ENCODE measurements around the gene LIN9. TPM values are rescaled to one million over a fixed set of nuclear protein-coding genes. Genes with fewer than 3 reads are reported as not detected.
A peak's percentile ranks its signal among the peaks of the same experiment; 100 is the strongest.

Gene LIN9, protein sequence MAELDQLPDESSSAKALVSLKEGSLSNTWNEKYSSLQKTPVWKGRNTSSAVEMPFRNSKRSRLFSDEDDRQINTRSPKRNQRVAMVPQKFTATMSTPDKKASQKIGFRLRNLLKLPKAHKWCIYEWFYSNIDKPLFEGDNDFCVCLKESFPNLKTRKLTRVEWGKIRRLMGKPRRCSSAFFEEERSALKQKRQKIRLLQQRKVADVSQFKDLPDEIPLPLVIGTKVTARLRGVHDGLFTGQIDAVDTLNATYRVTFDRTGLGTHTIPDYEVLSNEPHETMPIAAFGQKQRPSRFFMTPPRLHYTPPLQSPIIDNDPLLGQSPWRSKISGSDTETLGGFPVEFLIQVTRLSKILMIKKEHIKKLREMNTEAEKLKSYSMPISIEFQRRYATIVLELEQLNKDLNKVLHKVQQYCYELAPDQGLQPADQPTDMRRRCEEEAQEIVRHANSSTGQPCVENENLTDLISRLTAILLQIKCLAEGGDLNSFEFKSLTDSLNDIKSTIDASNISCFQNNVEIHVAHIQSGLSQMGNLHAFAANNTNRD
- 1 to 10 TPM; 8.3 to 9.6 TPM for total RNA-seq
- 1 to 10 TPM; 6.2 to 6.9 TPM for polyA plus RNA-seq (ENCODE audit: insufficient read length in 2 of 2)
- long read RNA-seq, donor 1, partial matches to known transcripts, result 0 of 4 reads
- long read RNA-seq, donor 1, other reads (novel, unspliced or antisense), result 0 of 4 reads
- long read RNA-seq, donor 2, partial matches to known transcripts, result 0 of 1 reads
- long read RNA-seq, donor 2, other reads (novel, unspliced or antisense), result 0 of 1 reads
- long read RNA-seq, donor 3, result 0 reads
- long read RNA-seq, donor 4, partial matches to known transcripts, result 0 of 6 reads
- long read RNA-seq, donor 4, other reads (novel, unspliced or antisense), result 0 of 6 reads

DNA sequence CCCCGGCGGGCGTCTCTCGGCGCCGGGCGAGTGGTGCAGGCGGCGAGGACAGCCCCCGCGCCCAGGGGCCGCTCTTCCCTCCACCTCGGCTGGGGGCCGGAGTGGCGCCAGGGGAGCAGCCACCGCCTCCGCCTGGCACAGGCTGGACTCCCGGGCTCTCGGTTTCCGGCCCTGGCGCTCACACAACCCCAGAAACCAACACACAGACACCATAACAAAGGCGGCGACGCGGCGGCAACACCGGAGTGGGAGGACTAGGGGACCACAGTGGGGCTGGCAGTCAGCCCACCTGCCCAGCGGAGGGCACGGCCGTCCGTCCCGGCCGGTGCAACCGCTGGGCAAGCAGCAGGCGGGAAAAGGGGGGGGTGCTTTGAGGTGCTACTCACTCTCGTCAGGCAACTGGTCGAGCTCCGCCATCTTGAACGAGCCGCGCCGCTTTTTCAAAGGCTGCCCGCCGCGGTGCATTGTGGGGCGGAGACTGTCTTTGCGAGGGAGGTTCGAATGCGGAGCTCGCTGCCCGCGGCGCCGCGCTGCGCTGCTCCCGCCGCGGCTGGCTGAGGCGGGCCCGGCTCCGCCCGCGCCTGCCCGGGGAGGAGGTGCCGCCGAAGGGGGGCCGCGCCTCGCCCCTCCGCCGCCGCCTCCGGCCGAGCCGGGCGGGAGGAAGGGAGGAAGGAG lies at the start of gene LIN9:
TSS of gene LIN9 (minus strand) at position 442 of the 675 bp plus-strand sequence. CDS start at position 417, 25 bp downstream.
- Histone ChIP-seq H3K27me3 (ENCODE audit: control insufficient read depth, insufficient read depth, low read length) (no peaks in the 10 kb centered on the region), H3K9me3 (ENCODE audit: control insufficient read depth, insufficient read depth, low read length) (no peaks in the 10 kb centered on the region), H3K36me3 (ENCODE audit: control insufficient read depth, insufficient read depth, low read length) (peaks cover 3% of the 10 kb centered on the region), H3K4me1 (ENCODE audit: control insufficient read depth, insufficient read depth, low read length) (peaks cover 6% of the 10 kb centered on the region), H3K4me3 (ENCODE audit: low read depth, low read length) (peak within 1 kb of the TSS; percentile 93), H3K27ac (ENCODE audit: low read depth, low read length) (peak within 1 kb of the TSS; percentile 79)
- WGBS (ENCODE audit: insufficient coverage), result 0% methylated on average over 76 of the region's 77 CpGs
- DNase-seq (ENCODE audit: low read depth in 4 of 6, low spot score in 6 of 6), result peak; percentile 68 to 97 (median 86)

DNA sequence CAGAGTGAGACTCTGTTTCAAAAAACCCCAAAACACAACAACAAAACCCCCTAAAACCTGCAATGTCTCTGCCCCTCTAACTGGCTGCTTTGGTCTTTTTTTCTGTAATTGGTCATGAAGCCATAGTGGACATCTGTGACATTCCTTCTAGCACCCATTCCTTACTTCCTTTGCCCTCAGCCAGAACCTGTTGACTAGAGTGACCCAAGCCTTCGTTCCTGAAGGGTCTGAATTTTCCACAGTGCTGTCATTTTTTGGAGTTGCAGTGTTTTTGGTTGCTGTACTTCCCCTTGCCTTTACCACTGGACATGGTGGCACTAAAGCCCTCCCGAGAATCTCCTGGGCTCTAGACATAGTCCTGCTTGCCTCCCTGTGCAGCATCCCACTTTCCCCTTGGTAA lies 48.5 kb upstream of the LIN9 start:
- Histone ChIP-seq H3K27me3 (ENCODE audit: control insufficient read depth, insufficient read depth, low read length) (no peaks in the 10 kb centered on the region), H3K4me3 (ENCODE audit: low read depth, low read length) (no peak overlapping the region), H3K27ac (ENCODE audit: low read depth, low read length) (no peak overlapping the region), H3K36me3 (ENCODE audit: control insufficient read depth, insufficient read depth, low read length) (peaks cover 34% of the 10 kb centered on the region), H3K4me1 (ENCODE audit: control insufficient read depth, insufficient read depth, low read length) (peaks cover 11% of the 10 kb centered on the region), H3K9me3 (ENCODE audit: control insufficient read depth, insufficient read depth, low read length) (no peaks in the 10 kb centered on the region)
- no CpG with 5 or more reads among the region's 2 CpGs for WGBS (ENCODE audit: insufficient coverage)
- no peak for DNase-seq (ENCODE audit: low read depth in 4 of 6, low spot score in 6 of 6)

DNA sequence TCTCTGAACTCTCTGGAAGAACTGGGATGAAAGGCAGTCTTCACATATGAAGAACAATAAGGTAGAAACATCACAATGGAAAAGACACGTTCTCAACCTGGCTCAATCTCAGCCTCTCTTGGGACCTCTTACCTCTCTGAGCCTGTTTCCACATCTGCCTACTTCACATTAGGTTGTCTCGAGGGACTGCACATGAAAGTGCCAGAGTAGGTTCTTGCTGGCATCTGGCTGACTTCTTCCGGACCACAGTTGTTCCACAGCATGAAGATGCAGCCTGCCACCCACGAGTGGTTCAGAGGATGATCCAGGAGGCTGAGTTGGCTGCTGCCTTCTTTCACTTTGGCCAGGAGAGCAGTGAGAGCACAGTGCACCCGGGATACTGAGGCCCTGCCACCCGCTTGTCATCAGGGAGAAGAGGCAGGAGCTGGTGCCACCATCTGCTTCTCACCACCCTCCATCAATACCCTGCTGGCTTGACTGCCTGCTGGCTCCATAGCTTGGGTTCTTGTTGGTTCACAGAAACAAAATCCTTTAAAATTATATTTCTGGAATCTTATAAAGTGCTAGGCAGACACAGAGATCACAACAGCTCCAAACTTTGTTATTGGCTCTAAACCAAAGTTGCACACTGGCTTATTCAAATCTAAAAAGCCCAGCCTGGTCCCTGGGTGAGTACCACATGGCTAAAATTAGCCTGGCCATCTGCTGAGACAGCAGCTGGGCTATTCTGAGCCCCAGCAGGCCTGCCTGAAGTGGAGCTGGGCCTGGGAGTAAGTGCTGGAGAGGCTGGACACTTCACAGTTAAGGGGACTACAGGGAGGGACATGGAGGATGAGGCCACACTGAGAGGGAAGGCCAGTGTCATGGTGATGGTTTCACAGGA lies 46.9 kb upstream of the LIN9 start:
- peaks cover 20% of the 10 kb centered on the region for H3K36me3 ChIP-seq (ENCODE audit: control insufficient read depth, insufficient read depth, low read length)
- peaks cover 11% of the 10 kb centered on the region for H3K4me1 ChIP-seq (ENCODE audit: control insufficient read depth, insufficient read depth, low read length)
- WGBS (ENCODE audit: insufficient coverage), result 79% methylated on average over 6 of the region's 6 CpGs
- no peaks in the 10 kb centered on the region for H3K27me3 ChIP-seq (ENCODE audit: control insufficient read depth, insufficient read depth, low read length)
- no peak overlapping the region for H3K27ac ChIP-seq (ENCODE audit: low read depth, low read length)
- no peaks in the 10 kb centered on the region for H3K9me3 ChIP-seq (ENCODE audit: control insufficient read depth, insufficient read depth, low read length)
- no peak overlapping the region for H3K4me3 ChIP-seq (ENCODE audit: low read depth, low read length)
- DNase-seq (ENCODE audit: low read depth in 4 of 6, low spot score in 6 of 6), result peak in 2 of 6 donors; percentile 43 to 85

DNA sequence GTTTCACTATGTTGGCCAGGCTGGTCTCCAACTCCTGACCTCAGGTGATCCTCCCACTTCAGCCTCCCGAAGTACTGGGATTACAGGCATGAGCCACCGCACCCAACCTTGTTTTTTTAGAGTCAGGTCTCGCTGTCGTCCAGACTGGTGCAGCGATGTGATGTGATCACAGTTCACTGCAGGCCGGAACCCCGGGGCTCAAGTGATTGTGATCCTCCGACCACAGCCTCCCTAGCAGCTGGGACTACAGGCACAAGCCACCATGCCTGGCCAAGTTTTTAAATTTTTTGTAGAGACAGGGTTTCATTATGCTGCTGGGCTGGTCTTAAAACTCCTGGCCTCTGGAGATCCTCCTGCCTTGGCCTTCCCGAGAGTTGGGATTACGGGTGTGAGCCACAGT lies 46.1 kb upstream of the LIN9 start:
- Histone ChIP-seq H3K4me3 (ENCODE audit: low read depth, low read length) (no peak overlapping the region), H3K4me1 (ENCODE audit: control insufficient read depth, insufficient read depth, low read length) (peaks cover 18% of the 10 kb centered on the region), H3K36me3 (ENCODE audit: control insufficient read depth, insufficient read depth, low read length) (peaks cover 18% of the 10 kb centered on the region), H3K27ac (ENCODE audit: low read depth, low read length) (no peak overlapping the region), H3K9me3 (ENCODE audit: control insufficient read depth, insufficient read depth, low read length) (no peaks in the 10 kb centered on the region), H3K27me3 (ENCODE audit: control insufficient read depth, insufficient read depth, low read length) (no peaks in the 10 kb centered on the region)
- WGBS (ENCODE audit: insufficient coverage), result 94% methylated on average over 10 of the region's 10 CpGs
- no peak for DNase-seq (ENCODE audit: low read depth in 4 of 6, low spot score in 6 of 6)

DNA sequence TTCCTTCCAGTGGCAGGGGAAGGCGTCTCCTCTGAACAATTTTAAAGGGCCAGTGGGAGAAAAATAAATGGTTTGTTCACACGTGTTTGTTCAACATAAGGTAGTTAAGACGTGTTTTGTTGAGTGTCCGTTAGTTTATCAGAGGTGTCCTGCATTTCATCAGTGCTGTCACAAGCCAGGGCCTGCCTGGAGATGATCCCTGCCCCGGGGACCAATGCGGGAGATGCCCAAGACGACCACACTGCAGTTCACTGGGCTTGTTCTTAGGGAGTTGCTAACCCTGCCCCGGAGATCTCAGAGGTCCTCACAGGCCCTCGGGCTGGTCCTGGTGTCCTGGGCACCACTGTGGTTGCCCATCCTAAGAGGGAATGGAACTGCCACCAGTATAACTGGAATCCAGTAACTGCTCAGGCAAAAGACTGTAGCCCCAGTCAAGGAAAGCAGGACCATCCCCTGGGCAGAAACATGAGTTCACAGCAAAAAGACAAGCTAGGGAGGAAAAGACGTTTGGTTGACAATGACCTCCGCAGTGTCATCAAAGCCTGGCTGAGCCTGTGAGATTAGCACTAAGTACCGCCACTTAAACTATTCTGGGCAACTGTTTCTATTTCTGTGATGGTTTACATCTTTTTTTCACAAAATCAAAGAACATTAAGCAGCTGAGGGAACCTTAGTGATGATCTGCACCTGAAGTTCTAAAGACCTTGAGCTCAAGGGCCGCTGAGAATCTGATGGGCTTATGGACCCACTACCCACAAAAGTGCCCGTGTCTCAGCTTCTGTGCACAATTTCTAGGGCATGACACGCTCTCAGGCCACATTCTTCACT lies 44.9 kb upstream of the LIN9 start:
- no peak overlapping the region for H3K27ac ChIP-seq (ENCODE audit: low read depth, low read length)
- DNase-seq (ENCODE audit: low read depth in 4 of 6, low spot score in 6 of 6), result no peak
- H3K4me1 ChIP-seq (ENCODE audit: control insufficient read depth, insufficient read depth, low read length), result peaks cover 25% of the 10 kb centered on the region
- no peaks in the 10 kb centered on the region for H3K27me3 ChIP-seq (ENCODE audit: control insufficient read depth, insufficient read depth, low read length)
- WGBS (ENCODE audit: insufficient coverage), result 82% methylated on average over 14 of the region's 15 CpGs
- H3K4me3 ChIP-seq (ENCODE audit: low read depth, low read length), result no peak overlapping the region
- peaks cover 8% of the 10 kb centered on the region for H3K36me3 ChIP-seq (ENCODE audit: control insufficient read depth, insufficient read depth, low read length)
- no peaks in the 10 kb centered on the region for H3K9me3 ChIP-seq (ENCODE audit: control insufficient read depth, insufficient read depth, low read length)

DNA sequence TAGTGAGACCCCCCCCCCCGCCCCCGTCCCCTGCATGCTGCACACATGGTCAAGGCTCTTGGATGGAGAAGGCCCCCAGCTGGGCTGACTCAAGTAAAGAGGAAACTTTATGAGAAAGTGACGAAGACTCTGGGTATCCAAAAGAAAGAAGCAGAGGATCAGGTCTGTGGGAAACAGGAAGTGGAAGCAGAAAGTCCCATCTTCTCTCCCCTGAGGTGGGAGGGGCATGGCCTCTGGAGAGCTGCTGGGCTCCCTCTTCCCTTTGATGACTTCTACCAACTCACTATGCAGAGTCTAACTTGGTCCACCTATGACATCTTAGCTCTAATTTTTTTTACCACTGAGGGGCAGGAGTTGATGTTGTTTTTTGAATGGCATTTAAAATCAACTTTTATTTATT lies 42.7 kb upstream of the LIN9 start:
- Histone ChIP-seq H3K36me3 (ENCODE audit: control insufficient read depth, insufficient read depth, low read length) (peaks cover 2% of the 10 kb centered on the region), H3K27me3 (ENCODE audit: control insufficient read depth, insufficient read depth, low read length) (no peaks in the 10 kb centered on the region), H3K4me3 (ENCODE audit: low read depth, low read length) (no peak overlapping the region), H3K27ac (ENCODE audit: low read depth, low read length) (no peak overlapping the region), H3K4me1 (ENCODE audit: control insufficient read depth, insufficient read depth, low read length) (peaks cover 27% of the 10 kb centered on the region), H3K9me3 (ENCODE audit: control insufficient read depth, insufficient read depth, low read length) (no peaks in the 10 kb centered on the region)
- 100% methylated on average over 2 of the region's 3 CpGs for WGBS (ENCODE audit: insufficient coverage)
- no peak for DNase-seq (ENCODE audit: low read depth in 4 of 6, low spot score in 6 of 6)

DNA sequence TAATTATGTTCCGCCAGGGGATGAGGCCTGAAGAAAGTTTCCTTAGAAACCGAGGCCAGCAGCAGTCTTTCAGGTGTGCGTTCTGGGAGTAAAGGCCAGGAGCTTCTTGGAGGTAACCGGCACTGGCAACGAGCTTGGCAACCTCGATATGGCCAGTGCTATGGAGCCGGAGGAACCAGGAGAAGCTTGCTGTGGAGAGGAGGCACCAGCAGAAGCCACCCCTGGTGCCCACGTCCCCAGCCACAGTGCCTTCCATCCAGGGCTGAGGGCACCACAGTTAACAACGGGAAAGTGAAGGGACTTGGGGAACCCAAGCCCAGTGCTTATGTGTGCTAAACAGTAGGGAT lies 41.5 kb upstream of the LIN9 start:
- H3K4me3 ChIP-seq (ENCODE audit: low read depth, low read length), result no peak overlapping the region
- H3K36me3 ChIP-seq (ENCODE audit: control insufficient read depth, insufficient read depth, low read length), result no peaks in the 10 kb centered on the region
- H3K4me1 ChIP-seq (ENCODE audit: control insufficient read depth, insufficient read depth, low read length), result peaks cover 24% of the 10 kb centered on the region
- no peak overlapping the region for H3K27ac ChIP-seq (ENCODE audit: low read depth, low read length)
- no peaks in the 10 kb centered on the region for H3K27me3 ChIP-seq (ENCODE audit: control insufficient read depth, insufficient read depth, low read length)
- DNase-seq (ENCODE audit: low read depth in 4 of 6, low spot score in 6 of 6), result no peak
- 40% methylated on average over 9 of the region's 9 CpGs for WGBS (ENCODE audit: insufficient coverage)
- no peaks in the 10 kb centered on the region for H3K9me3 ChIP-seq (ENCODE audit: control insufficient read depth, insufficient read depth, low read length)

DNA sequence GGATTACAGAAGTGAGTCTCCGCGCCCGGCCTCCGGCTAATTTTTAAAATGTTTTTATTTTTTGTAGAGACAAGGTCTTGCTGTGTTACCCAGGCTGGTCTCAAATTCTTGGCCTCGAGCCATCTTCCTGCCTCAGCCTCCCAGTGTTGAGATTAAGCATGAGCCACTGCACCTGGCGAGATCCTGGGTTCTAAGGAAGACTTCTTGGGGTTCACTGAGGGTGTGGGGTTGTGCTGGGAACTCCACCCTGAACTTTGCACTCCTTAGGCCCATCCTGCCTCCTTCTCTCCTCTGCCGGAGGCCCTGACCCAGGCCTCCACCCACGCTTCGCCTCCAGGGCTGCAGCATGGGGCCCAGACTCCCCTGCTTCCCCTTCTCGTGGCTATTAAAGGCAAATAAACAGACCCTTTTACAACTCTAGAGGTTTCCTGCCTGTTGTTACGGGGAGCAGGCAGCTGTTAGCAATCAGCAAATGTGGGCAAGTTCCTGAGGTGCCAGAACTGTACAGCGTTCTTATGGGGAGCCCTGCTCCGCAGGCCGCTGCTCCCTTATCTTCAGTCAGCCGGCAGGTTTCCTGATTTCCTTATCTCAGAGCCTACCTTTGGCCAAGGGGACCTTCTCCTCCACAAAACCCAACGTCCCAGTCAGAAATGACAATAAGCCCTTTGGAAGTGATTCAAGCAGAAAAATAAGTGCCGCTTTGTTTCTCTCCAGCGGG lies 41.0 kb upstream of the LIN9 start:
- no peaks in the 10 kb centered on the region for H3K27me3 ChIP-seq (ENCODE audit: control insufficient read depth, insufficient read depth, low read length)
- H3K27ac ChIP-seq (ENCODE audit: low read depth, low read length), result peak overlapping the region; percentile 29
- no peak overlapping the region for H3K4me3 ChIP-seq (ENCODE audit: low read depth, low read length)
- H3K36me3 ChIP-seq (ENCODE audit: control insufficient read depth, insufficient read depth, low read length), result no peaks in the 10 kb centered on the region
- H3K4me1 ChIP-seq (ENCODE audit: control insufficient read depth, insufficient read depth, low read length), result peaks cover 24% of the 10 kb centered on the region
- DNase-seq (ENCODE audit: low read depth in 4 of 6, low spot score in 6 of 6), result peak in 1 of 6 donors; percentile 66
- 25% methylated on average over 13 of the region's 18 CpGs for WGBS (ENCODE audit: insufficient coverage)
- H3K9me3 ChIP-seq (ENCODE audit: control insufficient read depth, insufficient read depth, low read length), result no peaks in the 10 kb centered on the region

Data from spinal cord (tissue), 10 donors.